ENCODE results near the gene ITK. TPM values are rescaled to one million over a fixed set of nuclear protein-coding genes. Genes with fewer than 3 reads are reported as not detected.
A peak's percentile ranks its signal among the peaks of the same experiment; 100 is the strongest.

Gene ITK
- total and polyA plus RNA-seq, 2 of the 8 experiments (the other 6 are each of a cell fraction or from before 2014, with no cell fraction given): 0.05 TPM; not detected in 1

- no peak overlapping the region for H3K14ac ChIP-seq (ENCODE audit: insufficient read length)
- H3K56ac ChIP-seq (replicated peaks; ENCODE audit: insufficient read length, low read depth, low read length): no peak overlapping the region
- no peaks in the 10 kb centered on the region for H3K4me1 ChIP-seq (replicated peaks in 1 of 4; ENCODE audit: control insufficient read depth in 3 of 4, insufficient read depth in 4 of 4, low read length in 3 of 4)
- no peak overlapping the region for H2AK5ac ChIP-seq (ENCODE audit: low read depth, low read length)
- H2BK20ac ChIP-seq (ENCODE audit: low read length): no peak overlapping the region
- no peaks in the 10 kb centered on the region for H3K79me1 ChIP-seq (ENCODE audit: low read depth, low read length)
- no peak overlapping the region for H3K23ac ChIP-seq (ENCODE audit: insufficient read length)
- H3K18ac ChIP-seq (ENCODE audit: extremely low read depth, low read length): no peak overlapping the region
- no peak overlapping the region for H3K4me2 ChIP-seq (ENCODE audit: insufficient read depth in 1 of 2, low read depth in 2 of 2, low read length in 2 of 2)
- H4K91ac ChIP-seq (replicated peaks; ENCODE audit: insufficient read length, low read length): no peak overlapping the region
- H3K79me2 ChIP-seq (ENCODE audit: control insufficient read depth in 1 of 2, insufficient read depth in 2 of 2, low read length in 2 of 2): no peaks in the 10 kb centered on the region
- no peak overlapping the region for H4K8ac ChIP-seq (ENCODE audit: extremely low read depth, insufficient read depth, low read length)
- DNase-seq (ENCODE audit: low read depth in 1 of 2, low spot score in 2 of 2) (peak in 1 of 2 experiments; percentile 83), FAIRE-seq (peak; percentile 66)
- no peak overlapping the region for H3K4me3 ChIP-seq (ENCODE audit: extremely low read depth in 1 of 4, insufficient read depth in 2 of 4, low read depth in 3 of 4, low read length in 4 of 4)
- H2BK5ac ChIP-seq (ENCODE audit: low read depth, low read length): no peak overlapping the region
- 6% methylated on average over 2 of the region's 2 CpGs; no CpG with 5 or more reads in 1 of the 2 experiments for WGBS, 2 experiments (ENCODE audit: extremely low coverage in 1 of 2, insufficient coverage in 1 of 2, insufficient read length in 1 of 2, insufficient replicate concordance in 2 of 2, low coverage in 1 of 2, low lambda C conversion rate in 2 of 2, missing lambda C conversion rate in 1 of 2)
- no peaks in the 10 kb centered on the region for H4K20me1 ChIP-seq (replicated peaks in 1 of 2; ENCODE audit: control insufficient read depth in 1 of 2, insufficient read depth in 2 of 2, low read length in 2 of 2)
- ChIA-PET CTCF (ENCODE audit: partially characterized antibody) (interaction anchor here (0.5 to 5.9 kb wide), 39 partner anchors 8 to 338 kb away, joined by 3 to 84 read pairs (median 5); partner anchors contain the start of genes CYFIP2 and MED7), POLR2A (ENCODE audit: partially characterized antibody) (no interaction called here)
- H3K36me3 ChIP-seq (ENCODE audit: control insufficient read depth in 2 of 4, insufficient read depth in 4 of 4, low read length in 3 of 4): no peaks in the 10 kb centered on the region
- no peak overlapping the region for H2BK12ac ChIP-seq (ENCODE audit: low read depth, low read length)
- H2BK120ac ChIP-seq (replicated peaks; ENCODE audit: low read depth, low read length): no peak overlapping the region
- TF ChIP-seq CEBPB (IDR thresholded peaks at IDR 0.05; ENCODE audit: low read depth, low read length): peak; percentile 83
- TF ChIP-seq, protein P1, sequence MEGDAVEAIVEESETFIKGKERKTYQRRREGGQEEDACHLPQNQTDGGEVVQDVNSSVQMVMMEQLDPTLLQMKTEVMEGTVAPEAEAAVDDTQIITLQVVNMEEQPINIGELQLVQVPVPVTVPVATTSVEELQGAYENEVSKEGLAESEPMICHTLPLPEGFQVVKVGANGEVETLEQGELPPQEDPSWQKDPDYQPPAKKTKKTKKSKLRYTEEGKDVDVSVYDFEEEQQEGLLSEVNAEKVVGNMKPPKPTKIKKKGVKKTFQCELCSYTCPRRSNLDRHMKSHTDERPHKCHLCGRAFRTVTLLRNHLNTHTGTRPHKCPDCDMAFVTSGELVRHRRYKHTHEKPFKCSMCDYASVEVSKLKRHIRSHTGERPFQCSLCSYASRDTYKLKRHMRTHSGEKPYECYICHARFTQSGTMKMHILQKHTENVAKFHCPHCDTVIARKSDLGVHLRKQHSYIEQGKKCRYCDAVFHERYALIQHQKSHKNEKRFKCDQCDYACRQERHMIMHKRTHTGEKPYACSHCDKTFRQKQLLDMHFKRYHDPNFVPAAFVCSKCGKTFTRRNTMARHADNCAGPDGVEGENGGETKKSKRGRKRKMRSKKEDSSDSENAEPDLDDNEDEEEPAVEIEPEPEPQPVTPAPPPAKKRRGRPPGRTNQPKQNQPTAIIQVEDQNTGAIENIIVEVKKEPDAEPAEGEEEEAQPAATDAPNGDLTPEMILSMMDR (IDR thresholded peaks at IDR 0.05; ENCODE audit: control extremely low read depth in 1 of 3, insufficient read depth in 1 of 3, low read depth in 1 of 3, low read length in 3 of 3): peak; percentile 69 to 90 (median 85)
- no peak for TF ChIP-seq YY1 (IDR thresholded peaks at IDR 0.05; ENCODE audit: low read depth, low read length)
- peak; percentile 83 to 90 for TF ChIP-seq RAD21 (IDR thresholded peaks at IDR 0.05 in 1 of 2, conservative IDR thresholded peaks at IDR 0.05 in 1 of 2; ENCODE audit: low read depth in 2 of 2, low read length in 2 of 2)
- H3K9me3 ChIP-seq (ENCODE audit: insufficient read depth in 2 of 2, low read depth in 1 of 2, low read length in 1 of 2): no peaks in the 10 kb centered on the region
- H4K5ac ChIP-seq (ENCODE audit: insufficient read length, low read depth, low read length): no peak overlapping the region
- H3K4ac ChIP-seq (replicated peaks; ENCODE audit: insufficient read length, low read depth, low read length): no peak overlapping the region
- H2BK15ac ChIP-seq (ENCODE audit: low read length): no peak overlapping the region
- no peaks in the 10 kb centered on the region for H3K23me2 ChIP-seq (ENCODE audit: low read depth, low read length)
- no peaks in the 10 kb centered on the region for H3K27me3 ChIP-seq (replicated peaks in 1 of 4; ENCODE audit: control insufficient read depth in 3 of 4, extremely low read depth in 1 of 4, insufficient read depth in 3 of 4, low read length in 3 of 4)
- H3K9ac ChIP-seq (replicated peaks in 1 of 4; ENCODE audit: extremely low read depth in 1 of 4, low read depth in 3 of 4, low read length in 3 of 4): no peak overlapping the region
- peak overlapping the region; percentile 92 for H2AFZ ChIP-seq (ENCODE audit: low read length)
- H3K27ac ChIP-seq (ENCODE audit: low read depth, low read length): no peak overlapping the region
These were observed 72.9 kb downstream of the ITK start for GRCh38 chr5:157253547-157253946.

Measured in H1 (cell line).